HL-60/S4 (cell line): Measurements from ENCODE around the gene LMO7.
"Not testable (repeated sequence)": the region's sequence is repeated elsewhere in the genome, so short reads cannot be mapped to it uniquely, and the experiment has no call there.

ENCODE experiments used
- in situ Hi-C: fragments of 300-500 bp; cut with MboI; formaldehyde crosslinking; loops from 2 replicates; pipeline ENCODE4 v1.14.3; 2022; ENCODE audit warnings: low sequenced_read_pairs

LMO7 gene

DNA sequence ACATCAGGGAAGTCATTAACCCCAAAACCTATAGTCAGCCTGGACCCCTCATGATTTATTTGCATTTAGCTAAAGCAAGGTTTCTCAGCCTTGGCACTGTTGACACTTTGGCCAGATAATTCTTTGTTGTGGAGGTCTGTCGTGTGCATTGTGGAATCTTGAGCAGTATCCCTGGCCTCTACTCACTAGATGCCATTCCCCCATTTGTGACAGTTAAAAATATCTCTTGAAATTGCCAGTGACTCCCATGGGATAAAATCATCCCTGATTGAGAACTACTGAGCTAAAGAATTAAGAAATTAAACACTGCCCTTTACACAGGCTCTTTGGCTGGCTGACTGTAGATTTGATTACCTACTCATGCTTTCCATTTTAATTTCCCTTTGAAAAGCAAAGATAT, 102.7 kb downstream of the LMO7 start:
- in situ Hi-C loops = no loop called here

DNA sequence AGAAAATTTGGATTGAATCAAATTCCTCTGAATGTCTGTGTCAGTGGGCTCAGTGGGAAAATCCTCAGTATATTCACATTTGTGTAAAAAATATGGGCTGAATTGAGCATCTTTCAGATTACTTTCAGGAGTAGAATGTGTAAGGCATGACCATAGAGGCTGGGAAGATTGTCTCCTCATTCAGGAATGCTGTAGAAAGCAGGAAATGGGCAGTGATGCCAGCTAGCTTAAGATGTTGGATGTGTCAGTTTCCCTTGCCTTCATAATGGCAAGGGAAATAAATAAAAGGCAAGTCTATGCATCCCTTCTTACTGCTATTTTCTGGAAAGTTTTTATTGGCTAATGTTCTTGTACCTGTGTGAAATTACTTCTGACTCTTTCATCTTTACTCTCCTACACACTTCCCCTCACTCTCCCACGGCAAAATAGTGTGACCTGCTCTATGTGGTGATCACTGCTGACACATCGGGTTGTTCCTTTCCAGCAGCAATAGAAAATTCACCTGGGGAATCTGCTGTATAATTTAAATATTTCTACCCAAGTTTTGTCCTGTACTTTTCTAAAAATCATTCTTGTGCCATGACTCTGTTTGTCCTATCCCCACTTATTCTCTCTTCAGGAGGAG, 103.2 kb downstream of the LMO7 start:
- in situ Hi-C loops = no loop called here

DNA sequence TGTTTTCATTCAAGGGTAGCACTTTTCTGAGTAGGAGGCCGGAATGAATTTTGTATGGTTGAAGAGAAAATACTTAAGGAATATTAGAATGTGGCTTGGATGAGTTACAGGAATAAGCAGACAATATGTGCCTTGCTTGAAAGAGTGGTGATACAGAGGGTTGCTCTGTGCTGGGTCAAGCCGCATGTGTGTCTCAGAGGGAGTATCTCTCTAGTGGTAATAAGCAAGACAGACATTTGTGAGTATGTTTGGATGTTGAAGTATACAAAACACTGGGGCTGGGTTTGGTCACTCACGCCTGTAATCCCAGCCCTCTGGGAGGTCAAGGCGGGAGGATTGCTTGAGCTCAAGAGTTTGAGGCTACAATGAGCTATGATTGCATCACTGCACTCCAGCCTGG, 103.9 kb downstream of the LMO7 start:
- in situ Hi-C loops = no loop called here

DNA sequence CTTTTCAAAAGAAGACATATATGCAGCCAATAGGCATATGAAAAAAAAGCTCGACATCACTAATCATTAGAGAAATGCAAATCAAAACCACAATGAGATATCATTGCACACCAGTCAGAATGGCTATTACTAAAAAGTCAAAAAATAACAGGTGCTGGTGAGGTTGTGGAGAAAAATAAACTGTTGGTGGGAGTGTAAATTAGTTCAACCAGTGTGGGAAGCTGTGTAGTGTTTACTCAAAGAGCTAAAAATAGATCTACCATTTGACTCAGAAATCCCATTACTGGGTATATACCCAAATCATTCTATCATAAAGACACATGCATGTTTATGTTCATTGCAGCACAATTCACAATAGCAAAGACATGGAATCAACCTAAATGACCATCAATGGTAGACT, 106.9 kb downstream of the LMO7 start:
- in situ Hi-C loops = not testable (repeated sequence)

DNA sequence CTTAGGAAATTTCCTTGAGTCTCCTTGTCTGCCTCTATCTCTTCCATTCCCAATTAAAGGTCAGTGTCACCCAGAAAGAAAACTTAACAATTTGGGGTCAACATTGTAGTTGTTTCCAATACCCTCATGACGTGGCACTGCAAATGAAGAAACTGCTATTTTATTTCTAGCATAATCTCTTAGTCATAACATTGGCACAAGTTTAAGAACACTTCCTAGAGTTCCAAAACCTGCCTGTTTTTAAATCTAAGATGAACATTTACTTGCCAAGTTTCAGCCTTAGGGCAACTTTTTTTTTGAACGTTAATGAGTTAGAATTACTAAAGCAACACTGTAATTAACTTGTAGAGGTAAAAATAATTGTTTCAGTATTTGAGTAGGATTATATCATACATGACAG, 108.0 kb downstream of the LMO7 start:
- in situ Hi-C loops = no loop called here

DNA sequence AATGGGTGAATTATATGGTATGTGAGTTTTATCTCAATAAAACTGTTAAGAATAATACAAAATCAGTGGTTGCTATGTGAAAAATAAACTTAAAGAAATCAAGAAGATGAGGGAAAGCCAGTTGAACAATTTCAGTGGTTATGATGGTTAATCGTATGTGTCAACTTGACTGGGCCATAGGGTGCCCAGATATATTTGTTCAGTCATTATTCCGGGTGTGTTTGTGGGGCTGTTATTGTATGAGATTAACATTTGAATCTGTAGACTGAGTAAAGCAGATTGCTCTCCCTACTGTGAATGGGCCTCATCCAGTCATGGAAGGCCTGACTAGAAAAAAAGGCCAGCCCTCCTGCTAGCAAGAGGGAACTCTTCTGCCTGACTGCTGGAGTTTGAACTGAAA, 109.3 kb downstream of the LMO7 start:
- in situ Hi-C loops = no loop called here

DNA sequence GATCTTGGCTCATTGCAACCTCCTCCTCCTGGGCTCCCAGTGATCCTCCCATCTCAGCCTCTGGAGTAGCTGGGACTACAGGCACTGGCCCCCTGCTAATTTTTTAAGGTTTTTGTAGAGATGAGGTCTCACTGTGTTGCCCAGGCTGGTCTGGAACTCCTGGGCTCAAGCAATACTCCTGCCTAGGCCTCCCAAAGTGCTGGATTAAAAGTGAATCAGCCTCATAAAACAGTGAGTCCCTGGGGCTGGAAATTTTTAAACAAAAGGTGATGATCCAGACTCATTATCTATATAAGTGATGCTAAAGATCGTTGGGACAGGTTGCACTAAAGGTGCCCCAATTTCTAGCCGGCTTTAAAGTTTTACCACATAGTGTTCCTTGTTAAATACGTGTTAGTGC, 112.7 kb downstream of the LMO7 start:
- in situ Hi-C loops = no loop called here

DNA sequence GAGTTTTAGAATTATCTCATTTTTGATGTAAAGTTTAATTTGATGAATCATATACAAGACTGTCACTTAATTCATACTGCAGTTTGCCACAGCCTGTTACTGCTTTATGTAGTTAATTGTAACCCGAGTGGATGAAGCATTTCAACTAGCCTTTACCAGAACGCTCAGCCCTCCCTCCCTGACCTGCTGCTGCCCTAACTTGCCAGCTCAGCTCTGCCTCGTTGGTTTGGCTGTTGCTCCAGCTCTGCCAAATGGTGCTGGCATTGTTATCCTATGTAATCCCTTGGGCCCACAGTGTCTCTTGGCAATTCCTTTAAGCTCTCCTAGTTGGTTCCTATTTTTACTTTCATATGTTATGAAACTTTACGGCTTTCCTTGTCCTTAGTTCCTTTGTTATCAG, 113.3 kb downstream of the LMO7 start:
- in situ Hi-C loops = no loop called here

DNA sequence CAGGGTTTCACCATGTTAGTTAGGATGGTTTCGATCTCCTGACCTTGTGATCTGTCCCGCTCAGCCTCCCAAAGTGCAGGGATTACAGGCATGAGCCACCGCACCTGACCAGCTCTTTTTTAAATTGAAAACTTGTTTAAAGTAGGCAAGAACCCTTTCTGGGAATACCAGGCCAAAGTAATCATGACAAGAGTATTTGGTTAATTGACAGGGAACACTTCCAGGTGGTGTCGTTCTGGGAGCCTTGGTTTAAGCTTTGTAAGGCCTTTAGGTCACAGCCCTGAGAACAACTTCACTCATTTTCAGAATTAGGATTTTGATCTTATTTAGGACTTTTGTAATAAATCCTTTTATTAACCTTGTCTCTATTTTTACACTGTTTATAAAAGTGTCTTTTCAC, 115.2 kb downstream of the LMO7 start:
- in situ Hi-C loops = no loop called here

DNA sequence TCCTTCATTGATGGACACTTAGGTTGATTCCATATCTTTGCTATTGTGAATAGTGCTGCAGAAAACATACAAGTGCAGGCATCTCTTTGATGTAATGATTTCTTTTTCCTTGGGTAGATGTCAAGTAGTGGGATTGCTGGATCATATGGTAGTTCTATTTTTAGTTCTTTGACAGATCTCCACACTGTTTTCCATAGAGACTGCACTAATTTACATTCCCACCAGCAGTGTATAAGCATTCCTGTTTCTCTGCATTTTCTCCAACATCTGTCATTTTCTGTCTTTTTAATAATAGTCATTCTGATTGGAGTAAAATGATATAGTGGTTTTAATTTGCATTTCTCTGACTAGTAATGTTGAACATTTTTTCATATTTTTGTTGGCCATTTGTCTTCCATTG, 116.7 kb downstream of the LMO7 start:
- in situ Hi-C loops = no loop called here

DNA sequence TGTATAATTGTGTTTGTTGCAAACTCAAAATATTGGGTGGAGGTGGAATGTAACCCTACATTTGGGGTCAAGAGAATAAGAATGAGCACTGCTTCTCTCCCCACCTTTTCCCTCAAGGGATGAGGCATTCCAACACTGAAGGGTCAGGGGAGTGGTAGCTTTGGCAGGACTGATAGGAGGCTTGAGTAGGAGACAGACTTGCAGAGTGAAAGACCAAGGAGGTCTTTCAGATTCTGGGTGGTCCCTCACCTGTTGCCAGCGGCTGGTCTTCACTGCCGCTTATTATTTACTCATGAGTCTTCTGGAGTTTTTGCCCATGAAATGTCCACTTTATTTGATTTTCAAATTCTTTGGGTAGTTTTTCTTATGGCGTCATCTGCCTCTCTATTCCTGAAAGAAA, 118.8 kb downstream of the LMO7 start:
- in situ Hi-C loops = no loop called here

DNA sequence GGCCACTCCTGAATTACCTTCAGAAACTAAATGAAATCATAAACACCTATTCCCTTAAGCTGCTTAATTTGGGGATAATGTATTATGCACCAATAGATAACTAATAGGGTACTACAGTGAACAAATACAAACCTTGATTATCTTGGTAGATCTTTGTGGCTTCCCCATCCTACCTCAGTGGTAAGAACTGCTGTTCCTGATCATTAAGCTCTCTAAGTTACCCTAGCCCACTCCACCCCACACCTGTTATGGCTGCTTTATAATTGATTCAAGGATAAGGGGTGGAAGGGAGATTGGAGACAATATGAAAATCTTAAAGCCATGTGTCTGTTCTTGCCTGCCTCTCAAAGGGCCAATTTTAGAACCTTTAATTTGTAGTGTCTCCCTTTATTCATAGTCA, 121.2 kb downstream of the LMO7 start:
- in situ Hi-C loops = no loop called here

DNA sequence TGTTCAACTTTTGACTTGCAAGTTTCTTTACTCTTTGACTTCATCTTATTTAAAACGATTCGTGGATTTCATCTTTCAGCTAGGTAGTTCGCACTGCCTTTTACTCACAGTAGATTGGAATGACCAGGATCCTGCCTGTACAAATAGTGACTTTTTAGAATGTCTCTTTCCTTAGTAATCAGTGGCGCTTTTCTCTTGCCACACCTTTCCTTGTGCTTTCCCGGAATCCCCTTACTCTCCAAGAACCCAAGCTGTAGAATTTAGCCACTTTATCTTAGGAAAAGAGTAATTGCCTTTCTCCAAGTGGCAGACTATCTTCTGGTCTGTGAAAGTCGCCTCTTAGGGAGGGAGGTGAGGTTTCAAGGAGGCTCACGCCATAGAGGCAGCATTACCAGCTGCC, 123.4 kb downstream of the LMO7 start:
- in situ Hi-C loops = no loop called here

DNA sequence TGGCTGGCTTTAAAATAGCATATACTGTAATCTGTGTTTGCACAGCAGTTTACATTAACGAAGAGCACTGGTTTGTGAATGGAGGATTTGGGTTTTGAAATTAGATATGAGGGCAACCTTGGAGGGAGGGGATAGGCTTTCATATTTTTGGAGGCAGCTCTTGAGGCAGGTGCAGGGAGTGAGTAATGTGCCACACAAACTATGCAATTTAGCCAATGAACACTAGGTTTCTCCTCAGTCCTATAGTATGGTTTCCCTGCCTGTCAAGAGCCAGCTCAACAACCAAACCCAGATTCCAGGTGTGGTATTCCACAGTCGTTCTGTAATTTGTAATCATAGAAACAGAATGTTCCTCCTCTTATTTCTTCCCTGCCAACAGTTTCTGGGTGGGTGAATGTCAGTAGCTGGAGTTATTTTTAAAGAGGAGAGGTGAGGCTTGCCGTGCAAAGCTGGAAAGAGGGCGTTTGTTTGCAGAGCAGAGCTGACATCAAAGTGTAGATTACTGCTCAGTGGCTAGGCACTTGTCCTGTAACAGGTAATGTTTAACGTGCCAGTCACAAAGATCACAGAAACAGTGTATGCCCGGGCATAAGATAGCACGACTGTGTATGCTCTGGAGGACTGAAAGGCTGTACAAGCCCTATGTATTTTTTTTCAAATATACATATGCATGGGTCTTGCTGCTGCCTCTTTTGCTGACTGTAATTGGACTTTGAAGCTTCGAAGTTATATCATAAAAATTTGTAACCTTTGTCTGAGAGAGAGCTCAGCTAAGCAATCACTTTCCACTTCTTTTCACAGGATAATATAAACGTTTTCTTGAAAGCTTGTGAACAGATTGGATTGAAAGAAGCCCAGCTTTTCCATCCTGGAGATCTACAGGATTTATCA, 124.2 kb downstream of the LMO7 start:
- in situ Hi-C loops = no loop called here

DNA sequence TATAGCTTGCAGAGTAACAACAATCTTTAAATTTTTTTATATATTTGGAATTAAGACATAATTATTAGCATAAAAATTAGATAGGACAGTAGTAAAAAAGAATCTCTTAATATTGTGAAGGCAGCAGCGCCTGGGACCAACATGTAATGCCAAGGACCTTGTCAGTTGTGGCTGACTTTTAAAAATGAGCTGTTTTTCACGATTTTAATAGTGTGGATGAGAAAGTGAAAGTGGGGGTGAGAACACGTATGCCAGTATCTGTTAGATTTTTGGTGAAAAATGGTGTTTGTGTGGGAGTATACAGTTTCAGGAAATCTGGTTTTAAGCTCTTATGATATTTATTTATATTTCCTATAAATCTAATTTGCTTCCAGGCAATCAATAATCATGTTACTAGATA, 125.2 kb downstream of the LMO7 start:
- in situ Hi-C loops = no loop called here

DNA sequence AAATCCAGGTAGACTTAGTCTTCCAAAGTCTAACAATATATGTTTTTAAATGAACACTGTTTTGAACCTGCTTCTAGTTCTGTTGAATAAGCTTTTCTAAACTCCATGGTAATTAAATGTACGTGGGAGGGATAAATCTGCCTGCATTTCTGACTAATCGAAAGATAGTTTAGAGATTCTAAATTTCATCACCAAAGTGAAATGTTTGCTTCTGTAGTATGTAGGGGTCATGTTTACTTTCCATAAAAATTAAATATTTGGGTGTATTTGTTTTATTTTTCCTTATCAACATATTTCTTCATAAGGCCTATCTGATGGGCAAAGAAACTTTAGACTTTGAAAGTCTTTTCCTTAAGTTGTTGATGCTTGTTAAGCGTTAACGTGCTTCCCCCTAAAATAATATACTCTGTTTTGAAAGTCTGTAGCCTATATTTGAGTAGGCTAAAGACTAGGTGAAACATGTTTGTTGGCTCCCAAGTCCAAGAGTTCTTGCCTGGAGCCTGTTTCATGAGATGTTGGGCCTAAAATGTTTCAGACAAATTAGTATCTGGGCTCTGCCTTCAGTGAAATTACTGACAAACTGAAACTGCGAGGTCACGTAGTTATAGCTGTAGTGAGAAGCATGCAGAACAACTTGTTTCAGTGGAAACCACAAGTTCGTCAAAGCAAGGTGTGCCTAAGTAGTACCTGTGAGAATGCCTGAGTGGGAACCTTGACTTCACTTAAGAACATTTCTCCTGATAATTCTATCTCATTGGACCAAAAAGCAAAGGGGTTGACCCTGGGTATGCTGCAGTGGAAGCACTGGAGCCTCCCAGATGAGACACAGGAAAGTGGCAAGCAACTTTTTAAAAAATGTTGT, 126.2 kb downstream of the LMO7 start:
- in situ Hi-C loops = no loop called here

DNA sequence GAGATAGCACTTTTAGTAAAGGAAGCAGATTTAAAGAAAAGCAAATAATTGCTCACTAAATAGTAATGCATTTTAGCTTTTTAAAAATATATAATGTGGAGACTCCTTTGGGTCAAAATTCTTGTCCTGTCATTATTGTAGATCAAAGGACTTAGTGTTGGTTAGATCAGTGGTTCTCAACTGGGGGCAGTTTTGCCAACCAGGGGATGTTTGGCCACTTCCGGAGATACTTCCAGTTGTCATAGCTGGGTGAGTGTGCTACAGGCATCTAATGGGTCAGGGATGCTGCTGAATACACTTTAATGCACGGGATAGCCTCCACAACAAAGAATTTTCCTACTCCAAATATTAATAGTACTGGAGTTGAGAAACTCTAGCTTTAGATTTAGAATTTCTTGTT, 126.8 kb downstream of the LMO7 start:
- in situ Hi-C loops = no loop called here

DNA sequence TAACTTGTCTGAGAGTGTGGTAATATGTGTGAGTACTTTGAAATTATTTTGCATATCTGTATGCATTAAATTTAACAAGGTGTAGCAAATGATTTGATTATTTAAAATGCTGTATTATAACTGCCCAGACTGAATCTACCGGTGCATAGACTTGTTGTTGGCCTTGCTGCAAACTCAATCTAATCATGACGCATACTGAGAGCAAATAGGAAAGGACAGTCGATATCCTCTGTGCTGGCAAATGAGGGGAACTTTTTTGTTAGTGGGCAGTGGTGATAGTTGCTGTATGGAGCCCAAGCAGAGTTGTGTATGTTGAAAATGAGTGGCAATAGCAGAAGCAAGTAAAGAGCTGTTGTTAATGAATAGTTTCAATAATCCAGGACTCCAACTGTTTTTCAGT, 127.4 kb downstream of the LMO7 start:
- in situ Hi-C loops = no loop called here

DNA sequence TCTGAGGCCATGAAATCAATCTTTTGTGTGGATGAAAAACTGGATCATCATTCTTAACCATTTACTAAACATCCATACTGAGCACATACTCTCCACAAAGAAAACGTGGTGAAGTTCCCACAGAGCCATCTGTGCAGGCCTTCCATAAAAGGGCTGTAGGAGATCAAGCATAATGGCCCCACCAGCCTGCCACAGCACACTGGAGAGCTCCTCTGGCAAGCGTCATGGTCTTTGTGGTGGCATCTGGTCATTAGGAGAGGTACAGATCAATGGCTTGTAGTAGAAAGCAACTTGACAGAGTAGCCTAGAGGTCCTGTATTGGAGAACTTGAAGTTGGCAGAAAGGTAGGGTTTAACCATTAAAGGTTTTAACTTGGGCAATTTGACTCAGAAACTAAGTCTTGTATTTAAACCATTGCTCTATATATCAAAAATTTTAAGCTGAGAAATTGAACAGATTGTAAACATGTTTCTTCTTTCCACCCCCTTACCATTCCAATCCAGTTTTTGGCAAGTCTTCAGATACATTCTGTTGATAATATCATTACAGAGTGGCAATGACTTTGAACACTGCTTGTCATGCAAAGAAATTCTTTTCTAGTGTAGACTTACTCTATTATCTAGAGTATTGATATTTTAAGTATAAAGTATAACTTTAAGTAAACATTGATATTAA, 128.3 kb downstream of the LMO7 start:
- in situ Hi-C loops = no loop called here

DNA sequence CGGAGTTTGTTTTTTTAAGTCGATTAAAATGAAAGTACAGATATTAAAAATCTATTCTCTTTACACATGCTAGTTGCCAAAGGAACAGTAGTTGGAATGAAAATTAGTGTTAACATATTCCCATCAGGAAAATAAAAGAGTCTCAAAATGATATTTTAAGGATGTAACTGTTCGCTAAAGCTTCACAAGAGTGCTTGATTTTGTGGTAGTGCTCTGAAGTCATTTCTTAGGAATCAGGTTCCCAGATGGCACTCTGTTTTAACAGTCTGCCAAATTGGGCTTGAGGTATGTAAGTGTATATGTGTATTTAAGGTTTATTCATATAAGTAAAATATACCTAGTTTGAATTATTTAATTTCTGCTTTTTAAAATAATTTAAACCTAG, 128.8 kb downstream of the LMO7 start:
- in situ Hi-C loops = no loop called here

DNA sequence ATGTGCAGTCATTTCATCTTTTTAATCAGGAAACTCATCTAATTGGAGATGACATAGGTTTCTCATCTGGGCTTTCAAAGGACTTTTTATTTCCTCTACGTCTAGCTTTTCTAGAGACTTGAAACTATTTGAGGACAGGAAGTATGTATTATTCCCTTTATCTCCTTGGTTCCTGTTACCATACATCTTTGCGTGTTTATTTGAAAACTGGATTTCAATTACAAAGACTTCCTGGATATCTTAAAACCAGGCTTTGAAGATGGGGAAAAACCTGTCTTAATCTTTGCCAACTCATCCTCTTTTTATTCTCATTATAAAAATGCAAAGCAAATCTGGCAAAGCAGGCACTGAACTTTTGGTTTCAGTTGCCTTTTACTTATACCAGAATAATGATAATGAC, 130.5 kb downstream of the LMO7 start:
- in situ Hi-C loops = no loop called here
